Hepatocyte (in vitro differentiated cells): ENCODE data around the gene TRIP12. TPM values are rescaled to one million over a fixed set of nuclear protein-coding genes. Genes with fewer than 3 reads are reported as not detected.

Source experiments
- DNase-seq: peaks from one replicate; pipeline ENCODE4 v3.0.0-alpha.2; 2016; ENCODE audit warnings: low spot score
- H2AFZ ChIP-seq: fragments of 200-600 bp; sonication (generic); 2 replicates; pipeline ENCODE4 v1.6.0; 2016; ENCODE audit warnings: antibody characterized with exemption, mild to moderate bottlenecking
- H3K27ac ChIP-seq: fragments of 200-600 bp; sonication (generic); 2 replicates; pipeline ENCODE4 v1.5.1; 2016; ENCODE audit warnings: mild to moderate bottlenecking
- H3K27me3 ChIP-seq: fragments of 200-600 bp; sonication (generic); 2 replicates; pipeline ENCODE4 v1.6.1; 2016
- H3K36me3 ChIP-seq: fragments of 200-600 bp; sonication (generic); replicated peaks from 2 replicates; pipeline ENCODE4 v1.5.1; 2016; ENCODE audit warnings: low read depth; ENCODE audit not compliant: insufficient read depth
- H3K4me1 ChIP-seq: fragments of 200-600 bp; sonication (generic); 2 replicates; pipeline ENCODE4 v1.5.1; 2016; ENCODE audit warnings: mild to moderate bottlenecking, moderate library complexity; ENCODE audit not compliant: insufficient read depth
- H3K4me2 ChIP-seq: fragments of 200-600 bp; sonication (generic); 2 replicates; pipeline ENCODE4 v1.6.0; 2016
- H3K4me3 ChIP-seq: fragments of 200-600 bp; sonication (generic); 2 replicates; pipeline ENCODE4 v1.5.1; 2016; ENCODE audit warnings: mild to moderate bottlenecking
- H3K79me2 ChIP-seq: fragments of 200-600 bp; sonication (generic); 2 replicates; pipeline ENCODE4 v1.6.0; 2017; ENCODE audit warnings: mild to moderate bottlenecking
- H3K9me2 ChIP-seq: fragments of 200-600 bp; sonication (generic); replicated peaks from 2 replicates; pipeline ENCODE4 v1.6.0; 2017; ENCODE audit warnings: mild to moderate bottlenecking; ENCODE audit not compliant: insufficient read depth
- H3K9me3 ChIP-seq: fragments of 200-600 bp; sonication (generic); 2 replicates; pipeline ENCODE4 v1.5.1; 2016; ENCODE audit warnings: low read depth, mild to moderate bottlenecking
- H4K20me1 ChIP-seq: fragments of 200-600 bp; sonication (generic); 2 replicates; pipeline ENCODE4 v1.6.0; 2016; ENCODE audit warnings: mild to moderate bottlenecking; ENCODE audit not compliant: insufficient read depth, poor library complexity, severe bottlenecking
- CTCF ChIP-seq: fragments of 200-600 bp; sonication (generic); IDR thresholded peaks from 2 replicates; pipeline ENCODE4 v1.5.1; 2016; ENCODE audit warnings: antibody characterized with exemption, mild to moderate bottlenecking; ENCODE audit not compliant: poor library complexity
- EZH2 ChIP-seq: fragments of 200-600 bp; sonication (generic); IDR thresholded peaks from 2 replicates; pipeline ENCODE4 v1.6.1; 2016; ENCODE audit warnings: antibody characterized with exemption, mild to moderate bottlenecking, borderline replicate concordance
- EZH2phosphoT487 ChIP-seq: fragments of 200-600 bp; sonication (generic); IDR thresholded peaks from one replicate; pipeline ENCODE4 v1.6.1; 2018; ENCODE audit warnings: antibody characterized with exemption, mild to moderate bottlenecking, low read depth, moderate library complexity; ENCODE audit not compliant: unreplicated experiment, severe bottlenecking
- WGBS: methylation state at CpG from one replicate; pipeline ENCODE4 v1.1.6; 2016; ENCODE audit warnings: low lambda C conversion rate; ENCODE audit errors: missing lambda C conversion rate; 5-methylcytosine and 5-hydroxymethylcytosine counted together
- polyA plus RNA-seq: library from polyadenylated mRNA; unstranded; fragments of >200 nt; fragmentation: Nextera tagmentation; extraction: Ambion mirVana; gene quantifications from 2 replicates; pipeline ENCODE4 v1.2.1, GENCODE V29; 2016
- total RNA-seq: library from RNA; depleted of rRNA; stranded (reverse); fragments of >200 nt; gene quantifications from 2 replicates; pipeline ENCODE4 v1.2.3, GENCODE V29; 2014

The TRIP12 gene
- total and polyA plus RNA-seq, 2 experiments from 2014 or later, result 40.7 to 136 TPM

- Histone ChIP-seq H3K9me3 (no peaks in the 10 kb centered on the region), H3K4me1 (peaks cover 11% of the 10 kb centered on the region), H3K36me3 (no peaks in the 10 kb centered on the region), H2AFZ (no peak overlapping the region), H3K27me3 (no peaks in the 10 kb centered on the region), H3K4me3 (no peak overlapping the region), H4K20me1 (peaks cover 45% of the 10 kb centered on the region), H3K27ac (no peak overlapping the region), H3K79me2 (peaks cover 94% of the 10 kb centered on the region), H3K4me2 (no peak overlapping the region), H3K9me2 (no peaks in the 10 kb centered on the region)
- 88% methylated on average over 4 of the region's 4 CpGs for WGBS
- no peak for DNase-seq
- no peak for TF ChIP-seq CTCF
- no peak for TF ChIP-seq EZH2
Observed at GRCh38 chr2:229874647-229875046, 47.2 kb downstream of the TRIP12 start.

- no peak overlapping the region for H3K4me3 ChIP-seq
- H3K27me3 ChIP-seq, result no peaks in the 10 kb centered on the region
- WGBS, result 92% methylated on average over 1 of the region's 1 CpG
- H4K20me1 ChIP-seq, result peaks cover 59% of the 10 kb centered on the region
- TF ChIP-seq CTCF (no peak), EZH2phosphoT487 (no peak), EZH2 (no peak)
- no peaks in the 10 kb centered on the region for H3K9me3 ChIP-seq
- H3K9me2 ChIP-seq, result no peaks in the 10 kb centered on the region
- peak overlapping the region; percentile 27 for H3K27ac ChIP-seq
- no peak for DNase-seq
- H3K36me3 ChIP-seq, result no peaks in the 10 kb centered on the region
- H3K4me2 ChIP-seq, result no peak overlapping the region
- H2AFZ ChIP-seq, result no peak overlapping the region
- peaks cover 99% of the 10 kb centered on the region for H3K79me2 ChIP-seq
- peaks cover 11% of the 10 kb centered on the region for H3K4me1 ChIP-seq
Observed at GRCh38 chr2:229873123-229873581, 48.7 kb downstream of the TRIP12 start.

- no peak overlapping the region for H3K4me3 ChIP-seq
- no peak for DNase-seq
- peaks cover 78% of the 10 kb centered on the region for H4K20me1 ChIP-seq
- H3K36me3 ChIP-seq, result no peaks in the 10 kb centered on the region
- no peak overlapping the region for H3K4me2 ChIP-seq
- peaks cover 98% of the 10 kb centered on the region for H3K79me2 ChIP-seq
- no peaks in the 10 kb centered on the region for H3K9me3 ChIP-seq
- no peak for TF ChIP-seq EZH2
- TF ChIP-seq CTCF, result no peak
- TF ChIP-seq EZH2phosphoT487, result no peak
- no peak overlapping the region for H2AFZ ChIP-seq
- 95% methylated on average over 5 of the region's 6 CpGs for WGBS
- no peaks in the 10 kb centered on the region for H3K9me2 ChIP-seq
- H3K27me3 ChIP-seq, result no peaks in the 10 kb centered on the region
- no peak overlapping the region for H3K27ac ChIP-seq
- H3K4me1 ChIP-seq, result peaks cover 11% of the 10 kb centered on the region
Observed at GRCh38 chr2:229870903-229871656, 50.7 kb downstream of the TRIP12 start.
